Measurements from ENCODE around the gene LTO1.
"Not testable (repeated sequence)": the region's sequence is repeated elsewhere in the genome, so short reads cannot be mapped to it uniquely, and the experiment has no call there.

Gene LTO1

GRCh38 chr11:69630017-69630416 lies 45.1 kb downstream of the LTO1 start:
- no peak for DNase-seq

GRCh38 chr11:69627551-69627950 lies 47.6 kb downstream of the LTO1 start:
- DNase-seq, result no peak

GRCh38 chr11:69625476-69625875 lies 49.7 kb downstream of the LTO1 start:
- DNase-seq, result no peak

GRCh38 chr11:69624293-69624692 lies 50.9 kb downstream of the LTO1 start:
- DNase-seq, result no peak

- not testable (repeated sequence) for DNase-seq
These were observed 53.0 kb downstream of the LTO1 start for GRCh38 chr11:69622097-69622681.

- DNase-seq, result no peak
These were observed 54.4 kb downstream of the LTO1 start for GRCh38 chr11:69620683-69621290.

GRCh38 chr11:69618237-69618636 lies 56.9 kb downstream of the LTO1 start:
- no peak for DNase-seq

- no peak for DNase-seq
These were observed 57.5 kb downstream of the LTO1 start for GRCh38 chr11:69617682-69618081.

- no peak for DNase-seq
These were observed 57.9 kb downstream of the LTO1 start for GRCh38 chr11:69617220-69617619.

Measured in NCI-H2227 treated with DMSO at 0.1 percent for 48 hours (cell line).